DOHH2 (cell line): ENCODE measurements around the gene TMEM63B.
A peak's percentile ranks its signal among the peaks of the same experiment; 100 is the strongest.

Source experiments
- CTCF ChIP-seq: fragments of 200-600 bp; sonication (generic); IDR thresholded peaks from one replicate; pipeline ENCODE4 v1.5.1; 2014; ENCODE audit warnings: antibody characterized with exemption, mild to moderate bottlenecking, low read depth, low read length; ENCODE audit not compliant: poor library complexity, severe bottlenecking
- EZH2phosphoT487 ChIP-seq: fragments of 200-600 bp; sonication (generic); IDR thresholded peaks from 2 replicates; pipeline ENCODE4 v1.6.1; 2017; ENCODE audit warnings: borderline replicate concordance, mild to moderate bottlenecking, antibody characterized with exemption, low read length, moderate library complexity, mixed read lengths

DNA sequence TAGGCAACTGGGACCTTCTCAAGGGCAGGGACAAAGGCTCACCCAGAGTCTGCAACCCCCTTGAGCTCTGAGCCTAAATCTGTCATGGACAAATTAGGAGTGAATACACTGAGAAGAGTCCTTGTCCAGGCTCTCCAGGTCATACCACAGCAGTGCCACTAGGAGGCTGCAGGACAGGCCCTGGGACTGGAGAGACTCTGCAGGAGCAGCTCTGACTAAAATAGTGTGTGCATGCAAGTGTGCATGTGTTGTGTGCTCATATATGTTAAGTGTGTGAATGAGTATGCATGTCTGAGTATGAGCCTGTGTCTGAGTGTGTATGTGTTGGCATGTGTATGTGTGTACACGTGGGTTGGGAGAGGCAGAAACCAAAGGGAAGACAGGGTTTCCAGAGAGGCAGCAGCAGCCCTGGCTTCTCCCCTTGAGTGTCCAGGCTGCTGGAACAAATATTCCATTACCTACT lies 27.2 kb upstream of the TMEM63B start:
- TF ChIP-seq CTCF (peak; percentile 54), EZH2phosphoT487 (no peak)
